GM19240 (cell line): Measurements from ENCODE around the gene POLR1F.

Source experiments
- DNase-seq: peaks from one replicate; pipeline ENCODE4 v3.0.0; 2011; ENCODE audit warnings: low spot score; ENCODE audit not compliant: insufficient read length

Gene POLR1F

DNA sequence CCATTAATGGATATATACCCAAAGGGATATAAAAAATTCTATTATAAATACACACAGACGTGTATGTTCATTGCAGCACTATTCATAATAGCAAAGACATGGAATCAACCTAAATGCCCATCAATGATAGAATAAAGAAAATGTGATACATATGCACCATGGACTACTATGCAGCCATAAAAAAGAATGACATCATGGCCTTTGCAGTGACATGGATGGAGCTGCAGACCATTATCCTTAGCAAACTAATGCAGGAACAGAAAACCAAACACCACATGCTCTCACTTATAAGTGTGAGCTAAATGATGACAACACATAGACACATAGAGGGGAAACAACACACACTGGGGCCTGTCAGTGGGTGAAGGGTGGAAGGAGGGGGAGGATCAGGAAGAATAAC is 33.0 kb downstream of the POLR1F start:
- DNase-seq: no peak

DNA sequence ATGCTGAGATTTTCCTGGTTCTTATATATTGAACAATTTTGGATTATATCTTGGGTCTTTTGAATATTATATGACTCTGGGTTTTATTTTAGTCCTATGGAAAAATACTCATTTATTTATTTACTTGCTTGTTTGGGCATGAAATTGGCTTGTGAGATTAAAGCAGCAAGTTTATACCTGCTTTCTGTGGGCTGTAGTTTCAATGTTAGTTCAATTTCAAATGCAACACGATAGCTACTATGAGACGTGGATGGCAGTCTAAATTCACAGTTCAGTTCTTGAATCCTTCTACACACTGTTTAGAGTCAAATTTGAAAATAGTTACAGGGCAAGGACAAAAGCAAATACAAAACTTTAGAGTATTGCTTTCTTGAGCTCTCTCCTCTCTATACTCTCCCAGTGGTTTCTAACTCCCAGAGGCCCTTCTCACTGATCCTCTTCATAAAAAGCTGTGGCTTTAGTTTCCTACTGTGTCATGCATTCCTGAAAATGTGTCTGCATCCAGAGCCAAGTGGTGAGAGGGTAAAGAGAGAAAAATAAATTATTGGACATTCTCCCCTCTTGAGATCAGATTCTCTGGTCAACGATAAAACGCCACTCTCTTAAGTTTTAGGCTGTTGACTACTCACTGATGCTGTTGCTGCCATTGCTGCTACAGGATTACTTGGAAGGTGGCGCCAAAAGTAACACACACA is 34.4 kb downstream of the POLR1F start:
- no peak for DNase-seq

DNA sequence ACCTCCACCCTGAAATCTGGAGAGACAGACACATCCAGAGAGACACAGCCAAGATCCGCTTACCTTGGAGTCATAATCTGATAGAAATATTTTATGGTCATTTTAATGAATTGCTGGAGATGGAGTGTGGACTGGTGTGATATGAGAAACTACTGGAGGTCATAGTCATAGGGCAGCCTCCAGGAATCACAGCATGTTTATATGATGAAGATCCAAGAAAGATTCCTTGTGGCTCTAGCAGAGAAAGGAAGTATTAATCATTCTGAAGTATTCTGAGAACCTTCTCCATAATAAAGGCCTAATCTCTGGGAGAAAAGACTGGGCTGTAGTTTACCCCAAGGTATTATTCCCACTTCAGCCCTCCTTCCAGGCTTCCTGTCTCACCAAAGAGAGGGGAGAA is 38.0 kb downstream of the POLR1F start:
- no peak for DNase-seq

DNA sequence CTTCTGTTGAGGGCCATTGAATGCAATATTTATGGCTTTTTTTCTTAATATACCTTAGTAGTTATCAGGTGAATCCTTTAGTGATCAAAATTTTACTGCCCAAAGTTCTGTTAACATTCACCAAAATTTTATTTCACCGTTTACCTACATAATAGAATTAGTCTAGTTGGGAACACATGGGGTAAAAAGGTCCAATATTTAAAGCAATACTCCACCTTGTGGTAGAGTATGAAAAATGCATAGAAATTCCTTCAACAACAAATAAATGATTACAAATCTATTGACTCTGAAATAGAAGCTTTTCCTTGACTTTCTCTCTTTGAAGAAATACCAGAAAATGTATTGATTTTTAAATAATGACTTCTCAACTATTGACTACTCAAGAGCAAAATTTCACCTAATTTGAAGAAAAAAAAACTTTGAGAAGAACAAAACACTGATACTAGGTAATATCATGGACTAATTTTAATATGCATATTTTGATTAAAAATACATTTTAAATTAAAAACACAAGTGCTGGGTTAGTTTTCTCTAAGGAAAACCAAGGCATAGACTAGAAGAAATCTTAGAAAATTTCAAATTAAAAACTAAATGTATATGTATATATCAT is 43.3 kb downstream of the POLR1F start:
- DNase-seq: no peak

DNA sequence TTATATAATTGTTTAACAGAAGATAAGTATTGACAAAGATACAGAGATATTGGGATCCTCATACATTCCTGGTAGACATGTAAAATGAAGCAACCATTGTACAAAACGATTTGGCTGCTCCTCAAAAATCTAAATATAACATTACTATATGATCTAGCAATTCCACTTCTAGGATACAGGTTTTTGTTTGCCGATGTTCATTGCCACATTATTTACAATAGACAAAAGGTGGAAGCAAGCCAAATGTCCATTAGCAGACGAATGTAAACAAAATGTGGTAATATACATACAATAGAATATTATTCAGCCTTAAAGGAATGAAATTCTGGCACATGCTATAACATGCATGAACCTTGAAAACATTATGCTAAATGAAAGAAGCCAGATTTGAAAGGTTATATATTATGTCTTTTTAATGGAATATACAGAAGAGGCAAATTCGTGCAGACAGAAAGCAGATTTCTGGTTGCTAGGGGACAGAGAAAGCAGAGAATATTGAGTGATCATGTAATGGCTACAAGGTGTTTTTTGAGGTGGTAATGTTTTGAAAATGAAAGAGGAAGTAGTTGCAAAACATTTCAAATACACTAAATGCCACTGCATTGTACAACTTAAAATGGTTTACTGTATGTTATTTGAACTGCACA is 44.9 kb downstream of the POLR1F start:
- DNase-seq: no peak

DNA sequence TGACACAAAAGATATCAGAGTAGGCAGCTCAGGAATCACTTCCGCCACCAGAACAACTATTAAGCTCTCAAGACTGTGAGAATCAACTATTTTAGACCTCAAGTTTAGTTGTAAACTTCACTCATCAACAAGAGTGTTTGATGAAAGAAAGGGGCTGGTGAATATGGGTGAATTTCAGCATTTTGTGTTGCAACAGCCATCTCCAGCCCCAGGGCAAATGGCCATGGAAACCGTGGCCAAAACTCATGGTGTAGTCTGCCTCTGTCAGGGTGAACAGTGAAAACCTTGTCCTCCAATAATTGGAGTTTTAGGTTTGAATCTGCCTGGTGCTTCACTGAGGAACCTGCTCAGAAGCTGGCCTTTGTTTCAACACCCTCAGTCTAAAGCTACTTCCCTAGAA is 60.0 kb downstream of the POLR1F start:
- no peak for DNase-seq
